Naive B cell (primary cell): Measurements from ENCODE around the gene ARHGAP12. TPM values are rescaled to one million over a fixed set of nuclear protein-coding genes. Genes with fewer than 3 reads are reported as not detected.

ENCODE experiments used
- ATAC-seq, 2 donors: fragments of 150-1000 bp; cut with Tn5 transposase; 2 replicates each; pipeline ENCODE4 v1.10.0; 2021; ENCODE audit warnings: low read depth in 2 of 2, mild to moderate bottlenecking in 2 of 2, moderate library complexity in 2 of 2
- DNase-seq: peaks from one replicate; pipeline ENCODE4 v3.0.0; 2022
- H3K27ac Mint-ChIP-seq, 6 donors: one replicate each; pipeline ENCODE4 v1.8.0; 2020 to 2022; ENCODE audit warnings: mild to moderate bottlenecking in 6 of 6, mixed read lengths in 6 of 6, moderate library complexity in 5 of 6, inconsistent platforms in 2 of 6
- H3K27me3 Mint-ChIP-seq, 3 donors: one replicate each; pipeline ENCODE4 v1.8.0; 2021 to 2022; ENCODE audit warnings: mixed read lengths in 3 of 3, mild to moderate bottlenecking in 1 of 3
- H3K36me3 Mint-ChIP-seq, 2 donors: one replicate each; pipeline ENCODE4 v1.8.0; 2020 to 2022; ENCODE audit warnings: mixed read lengths in 2 of 2, inconsistent platforms in 1 of 2, mild to moderate bottlenecking in 1 of 2
- H3K4me1 Mint-ChIP-seq, 3 donors: one replicate each; pipeline ENCODE4 v1.8.0; 2020 to 2022; ENCODE audit warnings: mixed read lengths in 3 of 3, inconsistent platforms in 1 of 3, mild to moderate bottlenecking in 1 of 3, moderate library complexity in 1 of 3
- H3K4me3 Mint-ChIP-seq, 8 donors: one replicate each; pipeline ENCODE4 v1.8.0; 2020 to 2022; ENCODE audit warnings: mild to moderate bottlenecking in 8 of 8, mixed read lengths in 8 of 8, moderate library complexity in 8 of 8, inconsistent platforms in 2 of 8
- H3K9me3 Mint-ChIP-seq, 7 donors: one replicate each; pipeline ENCODE4 v1.8.0; 2020 to 2022; ENCODE audit warnings: mixed read lengths in 7 of 7, mild to moderate bottlenecking in 5 of 7, inconsistent platforms in 2 of 7, moderate library complexity in 1 of 7
- polyA plus RNA-seq, 6 donors: library from polyadenylated mRNA; unstranded; fragments of 300-500 nt; fragmentation: Illumina TruSeq; gene quantifications; one replicate each; pipeline ENCODE4 v1.2.3, GENCODE V29; 2021; ENCODE audit warnings: low read depth in 6 of 6

ARHGAP12 gene
- polyA plus RNA-seq, 6 donors from 2014 or later = 13.1 to 18.2 (median 15.1) TPM

- Mint-ChIP-seq H3K36me3 (no peaks in the 10 kb centered on the region), H3K4me1 (peaks cover 29 to 42% (median 30%) of the 10 kb centered on the region in 3 donors), H3K27me3 (no peaks in the 10 kb centered on the region), H3K27ac (peak overlapping the region; percentile 83 to 90 (median 88)), H3K4me3 (peak overlapping the region; percentile 88 to 97 (median 94)), H3K9me3 (no peaks in the 10 kb centered on the region)
- ATAC-seq (peak; percentile 52 to 53), DNase-seq (peak; percentile 51)
These were observed 615 bp downstream of the ARHGAP12 start for GRCh38 chr10:31927884-31928548.

- H3K36me3 Mint-ChIP-seq = no peaks in the 10 kb centered on the region
- peaks cover 29 to 42% (median 35%) of the 10 kb centered on the region in 3 donors for H3K4me1 Mint-ChIP-seq
- no peak for DNase-seq
- no peaks in the 10 kb centered on the region for H3K9me3 Mint-ChIP-seq
- peak in 1 of 2 donors; percentile 1 for ATAC-seq
- H3K27me3 Mint-ChIP-seq = no peaks in the 10 kb centered on the region
- peak overlapping the region; percentile 88 to 97 (median 94) for H3K4me3 Mint-ChIP-seq
- H3K27ac Mint-ChIP-seq = peak overlapping the region; percentile 56 to 90 (median 80)
These were observed 1.1 kb downstream of the ARHGAP12 start for GRCh38 chr10:31927565-31927883.

DNA sequence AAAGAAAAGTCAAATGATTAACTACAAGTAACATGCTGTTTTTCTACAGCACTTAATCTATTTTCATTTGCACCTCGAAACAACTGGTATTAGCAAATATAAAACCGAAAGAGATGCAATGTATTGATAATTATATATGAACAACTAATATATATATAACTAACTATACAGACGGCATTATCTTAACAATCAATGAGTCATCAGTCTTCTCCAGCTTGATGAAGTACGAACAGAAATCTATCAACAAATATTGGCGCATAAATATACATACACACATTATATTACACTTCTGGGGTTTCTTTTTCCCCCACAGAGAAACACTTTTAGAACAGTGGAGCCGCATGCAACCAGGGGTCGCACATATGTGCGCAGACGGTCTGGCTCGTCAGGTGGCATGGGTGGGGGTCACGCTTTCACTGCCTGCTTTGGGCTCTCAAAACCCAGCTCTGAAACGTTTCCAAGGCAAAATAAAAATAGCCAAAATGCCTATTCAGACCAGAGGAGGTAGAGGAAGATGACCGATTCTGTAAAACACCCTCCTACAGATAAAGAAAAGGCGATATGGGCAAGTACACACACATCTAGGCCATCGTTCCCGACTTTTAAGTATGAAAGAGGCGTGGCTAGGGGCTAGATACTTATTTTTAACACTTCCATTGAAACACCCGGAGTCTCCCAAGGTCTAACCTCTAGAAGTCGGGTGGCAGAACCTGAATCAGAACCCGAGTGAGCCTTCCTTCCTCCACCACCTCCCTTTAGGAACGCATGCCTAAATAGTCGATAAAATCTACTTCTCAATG is 1.7 kb downstream of the ARHGAP12 start:
- Mint-ChIP-seq H3K27me3 (no peaks in the 10 kb centered on the region), H3K27ac (peak overlapping the region in 5 of 6 donors; percentile 69 to 90 (median 85)), H3K4me3 (peak overlapping the region; percentile 88 to 97 (median 94)), H3K36me3 (no peaks in the 10 kb centered on the region), H3K4me1 (peaks cover 29 to 45% (median 37%) of the 10 kb centered on the region in 3 donors), H3K9me3 (no peaks in the 10 kb centered on the region)
- DNase-seq = no peak
- no peak for ATAC-seq

DNA sequence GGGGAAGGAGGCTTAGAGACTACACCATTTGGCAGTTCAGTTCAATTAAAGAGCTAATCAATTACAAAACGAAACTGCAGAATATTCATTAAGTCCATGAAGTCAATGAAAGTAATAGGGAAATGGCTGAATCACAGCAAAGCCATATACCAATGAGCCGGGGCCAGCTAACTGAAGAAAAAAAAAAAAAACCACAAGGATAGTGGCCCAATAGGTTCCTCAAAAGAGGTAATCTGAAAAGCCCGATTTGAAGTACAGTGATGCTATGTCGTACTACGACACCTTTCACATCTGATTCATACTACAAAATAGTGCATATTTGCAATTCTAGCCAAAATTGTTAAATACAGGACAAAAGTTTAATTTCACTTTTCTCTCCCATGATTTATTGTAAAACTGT is 2.5 kb downstream of the ARHGAP12 start:
- H3K4me3 Mint-ChIP-seq = peak overlapping the region in 2 of 8 donors; percentile 5 to 88

GRCh38 chr10:31924833-31925232 is 3.8 kb downstream of the ARHGAP12 start:
- H3K9me3 Mint-ChIP-seq = no peaks in the 10 kb centered on the region
- ATAC-seq (no peak), DNase-seq (no peak)
- H3K36me3 Mint-ChIP-seq = no peaks in the 10 kb centered on the region
- H3K27me3 Mint-ChIP-seq = no peaks in the 10 kb centered on the region
- H3K4me3 Mint-ChIP-seq = peak overlapping the region in 1 of 8 donors; percentile 2
- H3K4me1 Mint-ChIP-seq = peaks cover 28 to 50% (median 48%) of the 10 kb centered on the region in 3 donors
- no peak overlapping the region for H3K27ac Mint-ChIP-seq

More for the DNA sequence above, 2.5 kb downstream of the ARHGAP12 start:
- Mint-ChIP-seq H3K9me3 (no peaks in the 10 kb centered on the region), H3K27ac (no peak overlapping the region), H3K36me3 (no peaks in the 10 kb centered on the region), H3K27me3 (no peaks in the 10 kb centered on the region), H3K4me1 (peaks cover 32 to 53% (median 45%) of the 10 kb centered on the region in 3 donors)
- DNase-seq = no peak
- ATAC-seq = no peak

DNA sequence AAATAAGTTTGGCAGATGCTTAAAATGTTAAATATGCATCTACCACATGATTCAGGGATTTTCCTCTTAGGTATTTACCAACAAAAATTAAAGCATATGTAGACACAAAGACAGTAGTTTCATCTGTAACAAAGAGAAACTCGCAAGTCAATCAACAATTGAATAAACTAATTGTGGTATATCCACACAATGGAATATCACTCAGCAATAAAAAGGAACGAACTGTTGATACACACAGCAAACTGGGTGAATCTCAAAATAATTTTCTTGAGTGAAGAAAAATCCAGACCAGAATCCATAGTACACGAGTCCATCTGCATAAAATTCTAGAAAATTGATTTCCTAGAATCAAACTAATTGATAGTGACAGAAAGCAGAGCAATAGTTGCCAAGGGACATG is 5.2 kb downstream of the ARHGAP12 start:
- ATAC-seq = no peak
- Mint-ChIP-seq H3K27ac (peak overlapping the region in 1 of 6 donors; percentile 39), H3K4me3 (no peak overlapping the region), H3K9me3 (no peaks in the 10 kb centered on the region), H3K4me1 (peaks cover 27 to 62% (median 51%) of the 10 kb centered on the region in 3 donors), H3K36me3 (no peaks in the 10 kb centered on the region), H3K27me3 (no peaks in the 10 kb centered on the region)
- no peak for DNase-seq

GRCh38 chr10:31921031-31921430 is 7.6 kb downstream of the ARHGAP12 start:
- H3K27ac Mint-ChIP-seq = peak overlapping the region in 2 of 6 donors; percentile 43 to 58
- ATAC-seq (no peak), DNase-seq (no peak)
- H3K36me3 Mint-ChIP-seq = no peaks in the 10 kb centered on the region
- H3K4me3 Mint-ChIP-seq = peak overlapping the region in 5 of 8 donors; percentile 19 to 63 (median 33)
- no peaks in the 10 kb centered on the region for H3K27me3 Mint-ChIP-seq
- H3K4me1 Mint-ChIP-seq = peaks cover 27 to 64% (median 56%) of the 10 kb centered on the region in 3 donors
- H3K9me3 Mint-ChIP-seq = no peaks in the 10 kb centered on the region

GRCh38 chr10:31920538-31920937 is 8.1 kb downstream of the ARHGAP12 start:
- Mint-ChIP-seq H3K4me1 (peaks cover 27 to 66% (median 53%) of the 10 kb centered on the region in 3 donors), H3K4me3 (peak overlapping the region in 1 of 8 donors; percentile 39), H3K27ac (no peak overlapping the region)

DNA sequence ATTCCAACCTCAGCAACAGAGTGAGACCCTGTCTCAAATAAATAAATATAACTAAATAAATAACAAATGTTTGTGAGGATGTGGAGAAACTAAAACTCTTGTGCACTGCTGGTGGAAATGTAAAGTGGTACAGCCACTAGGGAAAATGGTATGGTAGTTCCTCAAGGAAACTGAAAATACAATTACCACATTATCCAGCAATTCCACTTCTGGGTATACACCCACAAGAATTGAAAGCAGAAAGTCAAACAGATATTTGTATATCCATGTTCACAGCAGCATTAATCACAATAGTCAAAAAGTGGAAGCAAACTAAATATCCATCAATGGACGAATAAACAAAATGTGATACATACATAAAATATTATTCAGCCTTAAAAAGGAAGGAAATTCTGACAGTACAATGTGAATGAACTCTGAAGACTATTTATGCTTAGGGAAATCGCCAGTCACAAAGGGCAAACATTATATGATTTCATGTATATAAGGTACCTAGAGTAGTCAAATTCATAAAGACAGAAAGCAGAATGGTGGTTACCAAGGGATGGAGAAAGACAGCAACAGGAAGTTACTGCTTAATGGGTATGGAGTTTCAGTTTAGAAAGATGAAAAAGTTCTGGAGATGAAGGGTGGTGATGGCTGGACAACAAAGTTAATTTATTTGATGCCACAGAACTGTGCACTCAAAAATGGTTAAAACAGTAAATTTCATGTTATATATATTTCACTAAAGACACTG is 9.8 kb downstream of the ARHGAP12 start:
- Mint-ChIP-seq H3K4me1 (peaks cover 33 to 73% (median 54%) of the 10 kb centered on the region in 3 donors), H3K27me3 (no peaks in the 10 kb centered on the region), H3K9me3 (no peaks in the 10 kb centered on the region), H3K27ac (peak overlapping the region in 3 of 6 donors; percentile 2 to 79 (median 10)), H3K36me3 (no peaks in the 10 kb centered on the region), H3K4me3 (peak overlapping the region in 2 of 8 donors; percentile 3 to 26)
- DNase-seq (no peak), ATAC-seq (no peak)

More at GRCh38 chr10:31920538-31920937, 8.1 kb downstream of the ARHGAP12 start:
- ATAC-seq (no peak), DNase-seq (no peak)
- H3K27me3 Mint-ChIP-seq = no peaks in the 10 kb centered on the region
- H3K36me3 Mint-ChIP-seq = no peaks in the 10 kb centered on the region
- H3K9me3 Mint-ChIP-seq = no peaks in the 10 kb centered on the region

- no peaks in the 10 kb centered on the region for H3K36me3 Mint-ChIP-seq
- no peak overlapping the region for H3K4me3 Mint-ChIP-seq
- peaks cover 54 to 72% (median 71%) of the 10 kb centered on the region in 3 donors for H3K4me1 Mint-ChIP-seq
- no peaks in the 10 kb centered on the region for H3K9me3 Mint-ChIP-seq
- H3K27ac Mint-ChIP-seq = no peak overlapping the region
- H3K27me3 Mint-ChIP-seq = no peaks in the 10 kb centered on the region
- ATAC-seq (peak in 1 of 2 donors; percentile 49), DNase-seq (no peak)
These were observed 14.3 kb downstream of the ARHGAP12 start for GRCh38 chr10:31914370-31914769.

- H3K9me3 Mint-ChIP-seq = no peaks in the 10 kb centered on the region
- peaks cover 60 to 72% (median 71%) of the 10 kb centered on the region in 3 donors for H3K4me1 Mint-ChIP-seq
- ATAC-seq (no peak), DNase-seq (no peak)
- H3K27me3 Mint-ChIP-seq = no peaks in the 10 kb centered on the region
- H3K4me3 Mint-ChIP-seq = no peak overlapping the region
- peaks cover 5 to 6% of the 10 kb centered on the region in 2 donors for H3K36me3 Mint-ChIP-seq
- peak overlapping the region in 4 of 6 donors; percentile 20 to 60 (median 37) for H3K27ac Mint-ChIP-seq
These were observed 15.5 kb downstream of the ARHGAP12 start for GRCh38 chr10:31912898-31913850.

DNA sequence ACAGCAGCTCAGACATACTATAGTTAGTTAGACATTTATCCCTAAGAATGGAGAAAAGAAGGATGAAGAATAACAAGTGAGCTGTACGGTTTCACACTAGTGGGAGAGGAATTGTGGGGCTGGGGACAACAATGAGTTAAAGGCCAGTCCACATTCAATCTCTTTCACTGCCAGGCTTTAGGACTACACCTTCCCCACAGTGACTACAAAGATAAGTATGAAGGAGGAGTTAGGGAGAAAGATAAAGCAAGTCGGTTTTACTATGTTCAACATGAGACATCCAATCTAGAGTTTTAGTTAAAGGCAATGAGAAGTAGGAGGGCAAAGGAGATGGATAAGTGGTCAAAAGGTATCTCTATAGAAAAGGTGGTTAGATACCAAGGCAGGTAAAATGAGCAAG is 16.3 kb downstream of the ARHGAP12 start:
- H3K4me3 Mint-ChIP-seq = no peak overlapping the region
- no peaks in the 10 kb centered on the region for H3K9me3 Mint-ChIP-seq
- H3K4me1 Mint-ChIP-seq = peaks cover 59 to 71% (median 64%) of the 10 kb centered on the region in 3 donors
- DNase-seq = no peak
- no peaks in the 10 kb centered on the region for H3K27me3 Mint-ChIP-seq
- H3K36me3 Mint-ChIP-seq = peaks cover 5 to 12% of the 10 kb centered on the region in 2 donors
- ATAC-seq = no peak
- H3K27ac Mint-ChIP-seq = no peak overlapping the region
